Gastrocnemius medialis (tissue), 4 donors: ENCODE data around the gene GSPT1.

Source experiments
- CTCF ChIP-seq, 5 experiments: fragments of 450-650 bp in 3 of 5; fragments of 200-600 bp in 2 of 5; sonication (generic) in 2 of 5; IDR thresholded peaks in 4 of 5; conservative IDR thresholded peaks in 1 of 5; 1 replicate in 4 of 5; 2 replicates in 1 of 5; pipeline ENCODE4 v1.5.1; 2016 to 2019; ENCODE audit warnings: antibody characterized with exemption in 5 of 5, mild to moderate bottlenecking in 3 of 5, moderate library complexity in 3 of 5
- POLR2A ChIP-seq, 2 donors: fragments of 450-650 bp; IDR thresholded peaks; one replicate each; pipeline ENCODE4 v1.6.1; 2017; ENCODE audit warnings: antibody characterized with exemption in 2 of 2, mild to moderate bottlenecking in 2 of 2, moderate library complexity in 2 of 2

- TF ChIP-seq CTCF (IDR thresholded peaks at IDR 0.05 in 4 of 5, conservative IDR thresholded peaks at IDR 0.05 in 1 of 5) (no peak), POLR2A (IDR thresholded peaks at IDR 0.05) (no peak)
Measured at GRCh38 chr16:11880007-11880406, 35.7 kb downstream of the GSPT1 start.
